Neural progenitor cell (in vitro differentiated cells): ENCODE data around the gene STPG4. TPM values are rescaled to one million over a fixed set of nuclear protein-coding genes. Genes with fewer than 3 reads are reported as not detected.

Experiments used
- DNase-seq: peaks from one replicate; pipeline ENCODE4 v3.0.0-alpha.2; 2016; ENCODE audit warnings: low spot score
- H2AFZ ChIP-seq: fragments of 200-600 bp; sonication (generic); replicated peaks from 2 replicates; pipeline ENCODE4 v1.6.1; 2016; ENCODE audit warnings: antibody characterized with exemption
- H3F3A ChIP-seq: fragments of 200-600 bp; sonication (generic); 2 replicates; pipeline ENCODE4 v1.6.1; 2016; ENCODE audit warnings: antibody characterized with exemption, low read depth
- H3K27ac ChIP-seq: fragments of 200-600 bp; sonication (generic); 2 replicates; pipeline ENCODE4 v1.5.1; 2016; ENCODE audit warnings: mild to moderate bottlenecking
- H3K27me3 ChIP-seq: fragments of 200-600 bp; sonication (generic); 2 replicates; pipeline ENCODE4 v1.6.1; 2016; ENCODE audit warnings: mild to moderate bottlenecking, moderate library complexity
- H3K36me3 ChIP-seq: fragments of 200-600 bp; sonication (generic); 2 replicates; pipeline ENCODE4 v1.5.1; 2016
- H3K4me1 ChIP-seq: fragments of 200-600 bp; sonication (generic); 2 replicates; pipeline ENCODE4 v1.6.1; 2016; ENCODE audit warnings: mixed run types
- H3K4me2 ChIP-seq: fragments of 200-600 bp; sonication (generic); 2 replicates; pipeline ENCODE4 v1.6.1; 2016
- H3K4me3 ChIP-seq: fragments of 200-600 bp; sonication (generic); 2 replicates; pipeline ENCODE4 v1.5.1; 2016
- H3K79me2 ChIP-seq: fragments of 200-600 bp; sonication (generic); 2 replicates; pipeline ENCODE4 v1.6.1; 2016; ENCODE audit warnings: low read depth
- H3K9ac ChIP-seq: fragments of 200-600 bp; sonication (generic); 2 replicates; pipeline ENCODE4 v1.6.1; 2016
- H3K9me3 ChIP-seq: fragments of 200-600 bp; sonication (generic); 2 replicates; pipeline ENCODE4 v1.5.1; 2016; ENCODE audit warnings: low read depth
- H4K20me1 ChIP-seq: fragments of 200-600 bp; sonication (generic); 2 replicates; pipeline ENCODE4 v1.6.1; 2016; ENCODE audit warnings: low read depth
- H3K27ac Mint-ChIP-seq: 3 replicates; pipeline ENCODE4 v1.8.0; 2021; ENCODE audit warnings: mixed read lengths
- H3K27me3 Mint-ChIP-seq: 2 replicates; pipeline ENCODE4 v1.8.0; 2022; ENCODE audit warnings: low read depth, mild to moderate bottlenecking, inconsistent platforms, moderate library complexity, mixed read lengths; ENCODE audit not compliant: insufficient read depth
- H3K36me3 Mint-ChIP-seq: 3 replicates; pipeline ENCODE4 v1.8.0; 2021; ENCODE audit warnings: mixed read lengths
- H3K4me1 Mint-ChIP-seq: 3 replicates; pipeline ENCODE4 v1.8.0; 2021; ENCODE audit warnings: mixed read lengths
- H3K4me3 Mint-ChIP-seq: 3 replicates; pipeline ENCODE4 v1.8.0; 2021; ENCODE audit warnings: mild to moderate bottlenecking, moderate library complexity, mixed read lengths
- H3K9me3 Mint-ChIP-seq: 3 replicates; pipeline ENCODE4 v1.8.0; 2020; ENCODE audit warnings: mixed read lengths
- EZH2 ChIP-seq: fragments of 200-600 bp; sonication (generic); IDR thresholded peaks from 2 replicates; pipeline ENCODE4 v1.6.1; 2017; ENCODE audit warnings: antibody characterized with exemption, mild to moderate bottlenecking, moderate library complexity
- EZH2phosphoT487 ChIP-seq: fragments of 200-600 bp; sonication (generic); IDR thresholded peaks from 2 replicates; pipeline ENCODE4 v1.6.1; 2017; ENCODE audit warnings: antibody characterized with exemption
- total RNA-seq: library from RNA; depleted of rRNA; stranded (reverse); fragments of >200 nt; gene quantifications from 2 replicates; pipeline ENCODE4 v1.2.3, GENCODE V29; 2015; ENCODE audit warnings: low replicate concordance
- TF ChIP-seq, protein P1 (sequence below): fragments of 200-600 bp; sonication (generic); IDR thresholded peaks from 2 replicates; pipeline ENCODE4 v1.5.1; 2017; ENCODE audit warnings: antibody characterized with exemption, mild to moderate bottlenecking

Gene STPG4
- total RNA-seq, 1 donor from 2014 or later = not detected

DNA sequence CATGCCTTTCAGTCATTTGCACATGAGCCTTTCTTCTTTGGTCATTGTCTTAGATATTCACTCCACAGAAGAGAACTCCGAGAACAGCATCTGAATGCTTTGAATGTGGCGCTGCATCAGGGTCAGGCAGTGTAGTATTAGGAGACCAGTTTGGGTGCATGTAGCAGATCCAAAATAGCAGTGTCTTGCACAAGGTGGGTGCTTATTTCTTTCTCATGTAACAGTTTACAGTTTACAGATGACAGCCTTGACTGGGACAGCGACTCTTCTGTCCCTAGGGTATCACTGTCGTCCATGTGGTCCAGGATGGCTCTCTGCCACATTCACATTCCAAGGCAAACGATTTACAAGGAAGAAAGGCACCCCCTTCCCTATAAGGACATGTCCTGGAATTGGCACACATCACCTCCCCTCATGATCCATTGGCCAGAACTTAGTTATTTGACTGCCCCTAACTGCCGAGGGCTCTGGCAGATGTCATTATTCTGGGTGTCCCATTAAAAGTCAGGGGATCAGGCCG, 101.0 kb downstream of the STPG4 start:
- DNase-seq = no peak
- H3K4me1 Mint-ChIP-seq = peaks cover 33% of the 10 kb centered on the region
- peaks cover 4% of the 10 kb centered on the region for H3K27me3 Mint-ChIP-seq
- Histone ChIP-seq H3F3A (no peaks in the 10 kb centered on the region), H3K4me1 (peaks cover 19% of the 10 kb centered on the region), H3K9ac (no peak overlapping the region), H3K4me3 (no peak overlapping the region), H3K79me2 (no peaks in the 10 kb centered on the region), H3K9me3 (no peaks in the 10 kb centered on the region), H4K20me1 (no peaks in the 10 kb centered on the region), H3K27ac (no peak overlapping the region), H3K27me3 (no peaks in the 10 kb centered on the region), H3K36me3 (no peaks in the 10 kb centered on the region), H2AFZ (no peak overlapping the region), H3K4me2 (no peak overlapping the region)
- H3K9me3 Mint-ChIP-seq = no peaks in the 10 kb centered on the region
- TF ChIP-seq EZH2phosphoT487 (no peak), EZH2 (no peak)
- TF ChIP-seq, protein P1, sequence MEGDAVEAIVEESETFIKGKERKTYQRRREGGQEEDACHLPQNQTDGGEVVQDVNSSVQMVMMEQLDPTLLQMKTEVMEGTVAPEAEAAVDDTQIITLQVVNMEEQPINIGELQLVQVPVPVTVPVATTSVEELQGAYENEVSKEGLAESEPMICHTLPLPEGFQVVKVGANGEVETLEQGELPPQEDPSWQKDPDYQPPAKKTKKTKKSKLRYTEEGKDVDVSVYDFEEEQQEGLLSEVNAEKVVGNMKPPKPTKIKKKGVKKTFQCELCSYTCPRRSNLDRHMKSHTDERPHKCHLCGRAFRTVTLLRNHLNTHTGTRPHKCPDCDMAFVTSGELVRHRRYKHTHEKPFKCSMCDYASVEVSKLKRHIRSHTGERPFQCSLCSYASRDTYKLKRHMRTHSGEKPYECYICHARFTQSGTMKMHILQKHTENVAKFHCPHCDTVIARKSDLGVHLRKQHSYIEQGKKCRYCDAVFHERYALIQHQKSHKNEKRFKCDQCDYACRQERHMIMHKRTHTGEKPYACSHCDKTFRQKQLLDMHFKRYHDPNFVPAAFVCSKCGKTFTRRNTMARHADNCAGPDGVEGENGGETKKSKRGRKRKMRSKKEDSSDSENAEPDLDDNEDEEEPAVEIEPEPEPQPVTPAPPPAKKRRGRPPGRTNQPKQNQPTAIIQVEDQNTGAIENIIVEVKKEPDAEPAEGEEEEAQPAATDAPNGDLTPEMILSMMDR = no peak
- peaks cover 14% of the 10 kb centered on the region for H3K36me3 Mint-ChIP-seq
- H3K4me3 Mint-ChIP-seq = no peak overlapping the region
- H3K27ac Mint-ChIP-seq = no peak overlapping the region

DNA sequence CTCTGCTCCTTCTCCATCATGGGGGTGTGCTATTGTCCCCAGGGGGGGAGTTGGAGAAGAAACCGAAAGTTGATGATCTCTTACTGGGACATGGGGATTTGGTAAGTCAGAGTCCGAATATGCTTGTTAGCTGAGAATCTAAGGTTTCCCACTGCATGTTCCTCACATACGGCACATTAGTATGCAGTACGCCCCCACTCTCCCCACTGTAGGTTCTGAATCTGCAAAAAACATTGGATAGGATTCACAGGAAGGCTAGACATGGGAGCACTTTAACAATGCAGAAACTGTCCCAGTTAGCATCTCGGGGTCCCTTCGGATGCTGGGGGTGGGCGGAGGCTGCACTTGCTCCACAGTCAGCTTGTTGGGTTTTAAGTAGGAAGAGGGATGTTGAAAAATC, 102.3 kb downstream of the STPG4 start:
- TF ChIP-seq EZH2phosphoT487 (no peak), EZH2 (no peak)
- TF ChIP-seq, protein P1 = no peak
- no peaks in the 10 kb centered on the region for H3K9me3 ChIP-seq
- peaks cover 9% of the 10 kb centered on the region for H3K27me3 Mint-ChIP-seq

DNA sequence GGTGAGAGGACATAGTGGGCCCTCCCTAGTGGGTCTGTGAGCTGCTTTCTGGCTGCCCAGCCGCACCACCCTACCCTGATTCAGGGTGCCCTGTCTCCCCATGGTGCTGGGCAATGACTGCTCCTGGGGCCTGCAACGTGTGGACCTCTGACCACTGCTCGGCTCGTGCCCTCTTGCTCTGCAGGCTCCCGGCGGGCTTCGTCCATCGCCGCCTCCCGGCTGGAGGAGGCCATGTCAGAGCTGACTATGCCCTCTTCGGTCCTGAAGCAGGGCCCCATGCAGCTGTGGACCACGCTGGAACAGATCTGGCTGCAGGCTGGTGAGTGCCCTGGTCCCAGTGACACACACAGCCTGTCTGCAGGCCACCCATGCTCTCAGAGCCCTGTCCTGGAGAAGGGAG, 103.5 kb downstream of the STPG4 start:
- no peak overlapping the region for H3K4me3 Mint-ChIP-seq

More for the DNA sequence above, 102.3 kb downstream of the STPG4 start:
- Mint-ChIP-seq H3K9me3 (no peaks in the 10 kb centered on the region), H3K4me1 (peaks cover 27% of the 10 kb centered on the region), H3K36me3 (peaks cover 19% of the 10 kb centered on the region), H3K27ac (no peak overlapping the region), H3K4me3 (no peak overlapping the region)
- H3K27me3 ChIP-seq = no peaks in the 10 kb centered on the region
- DNase-seq = no peak
- no peaks in the 10 kb centered on the region for H3K36me3 ChIP-seq
- no peaks in the 10 kb centered on the region for H3F3A ChIP-seq
- no peak overlapping the region for H3K4me3 ChIP-seq
- no peak overlapping the region for H3K27ac ChIP-seq
- H3K79me2 ChIP-seq = no peaks in the 10 kb centered on the region
- no peak overlapping the region for H3K4me2 ChIP-seq
- peaks cover 15% of the 10 kb centered on the region for H3K4me1 ChIP-seq
- H2AFZ ChIP-seq = no peak overlapping the region
- H3K9ac ChIP-seq = no peak overlapping the region
- H4K20me1 ChIP-seq = no peaks in the 10 kb centered on the region

More for the DNA sequence above, 103.5 kb downstream of the STPG4 start:
- Histone ChIP-seq H3K79me2 (no peaks in the 10 kb centered on the region), H2AFZ (no peak overlapping the region), H3K4me1 (peaks cover 10% of the 10 kb centered on the region), H3K27me3 (no peaks in the 10 kb centered on the region), H3K4me3 (no peak overlapping the region), H3K36me3 (no peaks in the 10 kb centered on the region), H3K9ac (no peak overlapping the region), H3K4me2 (no peak overlapping the region), H3K9me3 (no peaks in the 10 kb centered on the region), H3K27ac (no peak overlapping the region), H4K20me1 (no peaks in the 10 kb centered on the region), H3F3A (no peaks in the 10 kb centered on the region)
- H3K27ac Mint-ChIP-seq = no peak overlapping the region
- no peak for DNase-seq
- TF ChIP-seq EZH2 (no peak), EZH2phosphoT487 (no peak)
- TF ChIP-seq, protein P1 = no peak
- peaks cover 20% of the 10 kb centered on the region for H3K4me1 Mint-ChIP-seq
- peaks cover 9% of the 10 kb centered on the region for H3K27me3 Mint-ChIP-seq
- no peaks in the 10 kb centered on the region for H3K9me3 Mint-ChIP-seq
- H3K36me3 Mint-ChIP-seq = peaks cover 18% of the 10 kb centered on the region
